Stimulated activated CD8-positive, alpha-beta memory T cell treated with anti-CD3 and anti-CD28 coated beads, Interleukin-7, amount 100 ng/mL, for 48 hours (primary cell): ENCODE measurements around the gene NKAP.
"Not testable (repeated sequence)": the region's sequence is repeated elsewhere in the genome, so short reads cannot be mapped to it uniquely, and the experiment has no call there.

Experiments used
- DNase-seq, 2 donors: peaks; one replicate each; pipeline ENCODE4 v3.0.0-alpha.2; 2020; ENCODE audit warnings: low read depth in 1 of 2; ENCODE audit errors: extremely low read depth in 1 of 2

NKAP gene

GRCh38 chrX:119943185-119943988, at the start of gene NKAP:
TSS of gene NKAP (minus strand) at chrX:119943751. CDS start at chrX:119943605, 146 bp downstream.
- DNase-seq = peak; percentile 54 to 64

- DNase-seq = no peak
Observed at GRCh38 chrX:119991005-119991787, 47.6 kb upstream of the NKAP start.

- no peak for DNase-seq
Observed at GRCh38 chrX:119990556-119991004, 47.0 kb upstream of the NKAP start.

DNA sequence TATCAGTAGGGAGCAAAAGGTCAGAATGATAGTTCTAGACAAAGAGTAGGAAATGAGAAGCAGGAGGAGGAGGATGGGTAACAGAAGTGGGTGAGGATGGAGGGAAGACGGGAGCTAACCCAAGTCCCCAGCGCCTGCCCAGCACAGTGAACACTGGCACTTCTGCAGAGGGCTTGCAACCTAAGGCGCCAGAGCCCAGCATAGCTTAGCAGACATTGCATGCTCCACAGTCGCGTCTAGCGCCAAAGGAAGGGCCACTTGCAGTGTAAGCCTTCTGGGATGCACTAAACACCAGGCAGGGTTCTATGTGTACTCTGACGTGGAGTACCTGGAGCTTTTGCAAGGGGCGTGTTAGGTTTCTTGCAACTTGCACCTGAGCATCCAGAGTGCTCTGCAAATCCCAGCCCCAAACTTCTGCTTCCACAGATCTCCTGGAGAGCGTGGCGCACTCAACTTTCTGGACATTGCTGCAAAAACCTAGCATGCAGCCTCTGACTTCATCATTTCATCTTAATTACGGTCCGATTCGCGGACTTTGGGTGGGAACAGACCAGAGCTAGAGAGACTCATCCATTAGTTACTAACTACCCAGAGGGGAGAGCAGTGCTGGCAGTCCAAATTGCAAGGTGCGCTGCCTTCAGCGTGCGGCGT, 46.5 kb upstream of the NKAP start:
- no peak for DNase-seq

- no peak for DNase-seq
Observed at GRCh38 chrX:119986203-119986602, 42.7 kb upstream of the NKAP start.

GRCh38 chrX:119984652-119985051, 41.1 kb upstream of the NKAP start:
- no peak for DNase-seq

- DNase-seq = no peak
Observed at GRCh38 chrX:119983494-119983893, 39.9 kb upstream of the NKAP start.

GRCh38 chrX:119982145-119982544, 38.6 kb upstream of the NKAP start:
- DNase-seq = no peak

DNA sequence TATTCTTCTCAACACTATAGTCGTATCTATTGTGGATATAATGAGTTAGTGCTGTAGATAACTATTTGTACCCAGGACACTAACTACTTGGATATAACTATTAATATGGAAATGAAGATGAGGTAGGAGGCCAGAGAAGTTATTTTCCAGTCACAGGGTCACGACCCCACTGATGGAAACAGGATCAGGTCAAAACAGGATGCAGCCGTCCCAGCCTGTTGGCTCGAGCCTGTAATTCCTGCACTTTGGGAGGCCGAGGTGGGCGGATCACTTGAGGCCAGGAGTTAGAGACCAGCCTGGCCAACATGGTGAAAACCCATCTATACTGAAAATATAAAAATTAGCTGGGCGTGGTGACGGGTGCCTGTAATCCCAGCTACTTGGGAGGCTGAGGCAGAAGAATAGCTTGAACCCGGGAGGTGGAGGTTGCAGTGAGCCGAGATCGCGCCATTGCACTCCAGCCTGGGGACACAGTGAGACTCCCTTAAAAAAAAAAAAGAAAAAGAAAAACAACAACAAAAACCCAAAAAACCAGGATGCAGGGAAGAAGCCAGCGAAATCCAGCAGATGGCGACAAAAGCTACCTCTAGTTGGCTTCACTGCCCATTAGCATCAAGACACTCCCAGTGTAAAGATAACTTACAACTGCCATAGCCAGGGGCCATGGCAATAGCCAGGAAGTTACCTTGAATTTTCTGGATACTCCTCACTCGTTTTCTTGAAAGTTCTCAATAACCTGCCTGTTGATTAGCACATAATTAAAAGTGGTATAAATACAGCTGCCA, 37.9 kb upstream of the NKAP start:
- no peak for DNase-seq

DNA sequence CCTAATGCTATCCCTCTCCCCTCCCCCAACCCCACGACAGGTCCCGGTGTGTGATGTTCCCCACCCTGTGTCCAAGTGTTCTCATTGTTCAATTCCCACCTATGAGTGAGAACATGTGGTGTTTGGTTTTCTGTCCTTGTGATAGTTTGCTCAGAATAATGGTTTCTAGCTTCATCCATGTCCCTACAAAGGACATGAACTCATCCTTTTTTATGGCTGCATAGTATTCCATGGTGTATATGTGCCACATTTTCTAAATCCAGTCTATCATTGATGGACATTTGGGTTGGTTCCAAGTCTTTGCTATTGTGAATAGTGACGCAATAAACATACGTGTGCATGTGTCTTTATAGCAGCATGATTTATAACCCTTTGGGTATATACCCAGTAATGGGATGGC, 33.6 kb upstream of the NKAP start:
- DNase-seq = not testable (repeated sequence)

GRCh38 chrX:119971184-119971583, 27.6 kb upstream of the NKAP start:
- DNase-seq = no peak

DNA sequence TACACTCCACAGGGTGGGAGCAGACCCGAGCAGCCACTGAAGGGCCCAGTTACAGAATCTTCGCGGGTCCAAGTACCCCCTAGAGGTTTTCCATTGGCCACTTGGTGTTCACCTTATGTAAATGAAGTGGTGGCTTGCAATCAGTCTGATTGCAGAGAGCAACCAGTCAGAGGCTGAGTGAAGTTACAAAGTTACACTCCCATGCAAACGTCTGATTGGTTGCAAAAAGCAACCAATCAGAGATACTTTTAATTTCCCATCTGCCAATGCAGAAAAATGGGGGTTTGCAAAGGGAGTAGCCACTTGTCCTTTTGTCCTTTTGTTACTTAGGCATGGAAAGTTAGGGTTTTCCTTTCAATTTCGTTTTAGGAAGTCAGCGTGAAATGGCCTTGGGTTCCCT, 27.0 kb upstream of the NKAP start:
- no peak for DNase-seq

DNA sequence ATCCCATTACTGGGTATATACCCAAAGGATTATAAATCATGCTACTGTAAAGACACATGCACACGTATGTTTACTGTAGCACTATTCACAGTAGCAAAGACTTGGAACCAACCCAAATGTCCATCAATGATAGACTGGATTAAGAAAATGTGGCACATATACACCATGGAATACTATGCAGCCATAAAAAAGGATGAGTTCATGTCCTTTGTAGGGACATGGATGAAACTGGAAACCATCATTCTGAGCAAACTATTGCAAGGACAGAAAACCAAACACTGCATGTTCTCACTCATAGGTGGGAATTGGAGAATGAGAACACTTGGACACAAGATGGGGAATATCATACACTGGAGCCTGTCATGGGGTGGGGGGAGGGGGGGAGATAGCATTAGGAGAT, 23.3 kb upstream of the NKAP start:
- not testable (repeated sequence) for DNase-seq

DNA sequence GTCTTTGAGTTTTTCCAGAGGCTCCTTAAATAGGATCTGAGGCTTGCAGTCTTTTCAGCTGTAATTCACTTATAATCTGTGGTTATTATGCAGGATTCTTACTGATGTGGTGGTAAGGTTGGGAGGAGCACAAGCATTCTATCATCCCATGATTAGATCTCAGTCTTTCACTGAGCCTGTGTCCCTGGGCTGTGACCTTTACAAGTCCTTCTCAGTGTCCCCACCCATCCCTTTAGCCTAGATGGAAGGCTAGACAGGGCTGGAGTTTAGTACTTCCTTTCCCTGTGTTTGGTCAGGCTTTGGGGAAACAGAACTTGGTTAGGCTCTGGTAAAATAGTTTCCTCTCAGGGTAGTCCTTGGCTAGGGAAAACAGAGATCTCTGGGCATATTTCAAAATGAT, 17.1 kb upstream of the NKAP start:
- DNase-seq = no peak

DNA sequence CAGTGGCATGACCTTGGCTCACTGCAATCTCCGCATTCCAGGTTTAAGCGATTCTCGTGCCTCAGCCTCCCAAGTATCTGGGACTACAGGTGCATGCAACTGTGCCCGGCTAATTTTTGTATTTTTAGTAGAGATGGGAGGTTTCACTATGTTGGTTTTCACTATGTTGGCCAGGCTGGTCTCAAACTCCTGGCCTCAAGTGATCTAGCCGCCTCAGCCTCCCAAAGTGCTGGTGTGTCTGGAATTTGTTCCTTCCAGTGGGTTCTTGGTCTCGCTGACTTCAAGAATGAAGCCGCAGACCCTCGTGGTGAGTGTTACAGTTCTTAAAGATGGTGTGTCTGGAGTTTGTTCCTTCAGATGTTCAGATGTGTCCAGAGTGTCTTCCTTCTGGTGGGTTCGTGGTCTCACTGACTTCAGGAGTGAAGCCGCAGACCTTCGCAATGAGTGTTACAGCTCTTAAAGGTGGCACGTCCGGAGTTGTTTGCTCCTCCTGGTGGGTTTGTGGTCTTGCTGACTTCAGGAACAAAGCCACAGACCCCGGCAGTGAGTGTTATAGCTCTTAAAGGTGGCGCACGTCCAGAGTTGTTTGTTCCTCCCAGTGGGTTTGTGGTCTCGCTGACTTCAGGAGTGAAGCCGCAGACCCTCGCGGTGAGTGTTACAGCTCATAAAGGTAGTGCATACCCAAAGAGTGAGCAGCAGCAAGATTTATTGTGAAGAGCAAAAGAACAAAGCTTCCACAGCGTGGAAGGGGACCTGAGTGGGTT, 12.4 kb upstream of the NKAP start:
- DNase-seq = peak; percentile 38 to 69

- no peak for DNase-seq
Observed at GRCh38 chrX:119954374-119954773, 10.8 kb upstream of the NKAP start.

GRCh38 chrX:119948381-119948780, 4.8 kb upstream of the NKAP start:
- DNase-seq = no peak

- DNase-seq = no peak
Observed at GRCh38 chrX:119945481-119945880, 1.9 kb upstream of the NKAP start.

- no peak for DNase-seq
Observed at GRCh38 chrX:119942831-119943184, 743 bp downstream of the NKAP start.

GRCh38 chrX:119942173-119942819, 1.3 kb downstream of the NKAP start:
- DNase-seq = no peak
